NCI-H1436 treated with DMSO at 0.1 percent for 48 hours (cell line): ENCODE data around the gene RMI1.
"Not testable (repeated sequence)": the region's sequence is repeated elsewhere in the genome, so short reads cannot be mapped to it uniquely, and the experiment has no call there.

ENCODE experiments used
- DNase-seq: peaks from one replicate; lab custom pipeline; 2025; lab: John Stamatoyannopoulos, UW

Gene RMI1

GRCh38 chr9:83980395-83981125 is at the start of gene RMI1:
RMI1 (plus strand) TSS chr9:83980805; CDS start chr9:84000987, 20,182 bp downstream.
- peak; percentile 91 for DNase-seq

GRCh38 chr9:83930881-83931280 is 49.7 kb upstream of the RMI1 start:
- DNase-seq = no peak

- no peak for DNase-seq
Observed at GRCh38 chr9:83932011-83932410, 48.6 kb upstream of the RMI1 start.

GRCh38 chr9:83932851-83933250 is 47.8 kb upstream of the RMI1 start:
- no peak for DNase-seq

- no peak for DNase-seq
Observed at GRCh38 chr9:83933790-83934189, 46.8 kb upstream of the RMI1 start.

GRCh38 chr9:83934569-83935275 is 45.9 kb upstream of the RMI1 start:
- no peak for DNase-seq

GRCh38 chr9:83935276-83935935 is 45.2 kb upstream of the RMI1 start:
- DNase-seq = no peak

GRCh38 chr9:83936523-83936922 is 44.1 kb upstream of the RMI1 start:
- DNase-seq = no peak

GRCh38 chr9:83937861-83938455 is 42.6 kb upstream of the RMI1 start:
- no peak for DNase-seq

- DNase-seq = no peak
Observed at GRCh38 chr9:83940590-83941303, 39.9 kb upstream of the RMI1 start.

- not testable (repeated sequence) for DNase-seq
Observed at GRCh38 chr9:83948096-83948495, 32.5 kb upstream of the RMI1 start.

- DNase-seq = no peak
Observed at GRCh38 chr9:83956086-83956435, 24.5 kb upstream of the RMI1 start.

GRCh38 chr9:83956436-83957247 is 24.0 kb upstream of the RMI1 start:
- DNase-seq = no peak

GRCh38 chr9:83957248-83957513 is 23.4 kb upstream of the RMI1 start:
- no peak for DNase-seq

GRCh38 chr9:83959061-83959460 is 21.5 kb upstream of the RMI1 start:
- no peak for DNase-seq

- DNase-seq = no peak
Observed at GRCh38 chr9:83960991-83961390, 19.6 kb upstream of the RMI1 start.

GRCh38 chr9:83962165-83962564 is 18.4 kb upstream of the RMI1 start:
- no peak for DNase-seq

- DNase-seq = no peak
Observed at GRCh38 chr9:83964973-83965349, 15.6 kb upstream of the RMI1 start.

GRCh38 chr9:83965350-83966208 is 15.0 kb upstream of the RMI1 start:
- DNase-seq = no peak

GRCh38 chr9:83966209-83966582 is 14.4 kb upstream of the RMI1 start:
- no peak for DNase-seq

- DNase-seq = no peak
Observed at GRCh38 chr9:83967073-83967472, 13.5 kb upstream of the RMI1 start.
